ENCODE data around the gene BBS2.

Gene BBS2

GRCh38 chr16:56468800-56469199, 51.0 kb downstream of the BBS2 start:
- Histone ChIP-seq H3K27ac (no peak overlapping the region), H3K9me3 (ENCODE audit: control insufficient read depth, low read length) (no peaks in the 10 kb centered on the region), H3K27me3 (ENCODE audit: control insufficient read depth, insufficient read depth, low read length) (no peaks in the 10 kb centered on the region), H3K79me2 (no peaks in the 10 kb centered on the region), H3K4me1 (no peaks in the 10 kb centered on the region), H3K4me2 (ENCODE audit: low read length) (no peak overlapping the region), H3K36me3 (ENCODE audit: control insufficient read depth, insufficient read depth, low read length) (no peaks in the 10 kb centered on the region), H3K4me3 (ENCODE audit: low read depth, low read length) (no peak overlapping the region), H3K9ac (no peak overlapping the region), H2AFZ (no peak overlapping the region)
- TF ChIP-seq, protein P1, sequence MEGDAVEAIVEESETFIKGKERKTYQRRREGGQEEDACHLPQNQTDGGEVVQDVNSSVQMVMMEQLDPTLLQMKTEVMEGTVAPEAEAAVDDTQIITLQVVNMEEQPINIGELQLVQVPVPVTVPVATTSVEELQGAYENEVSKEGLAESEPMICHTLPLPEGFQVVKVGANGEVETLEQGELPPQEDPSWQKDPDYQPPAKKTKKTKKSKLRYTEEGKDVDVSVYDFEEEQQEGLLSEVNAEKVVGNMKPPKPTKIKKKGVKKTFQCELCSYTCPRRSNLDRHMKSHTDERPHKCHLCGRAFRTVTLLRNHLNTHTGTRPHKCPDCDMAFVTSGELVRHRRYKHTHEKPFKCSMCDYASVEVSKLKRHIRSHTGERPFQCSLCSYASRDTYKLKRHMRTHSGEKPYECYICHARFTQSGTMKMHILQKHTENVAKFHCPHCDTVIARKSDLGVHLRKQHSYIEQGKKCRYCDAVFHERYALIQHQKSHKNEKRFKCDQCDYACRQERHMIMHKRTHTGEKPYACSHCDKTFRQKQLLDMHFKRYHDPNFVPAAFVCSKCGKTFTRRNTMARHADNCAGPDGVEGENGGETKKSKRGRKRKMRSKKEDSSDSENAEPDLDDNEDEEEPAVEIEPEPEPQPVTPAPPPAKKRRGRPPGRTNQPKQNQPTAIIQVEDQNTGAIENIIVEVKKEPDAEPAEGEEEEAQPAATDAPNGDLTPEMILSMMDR (IDR thresholded peaks at IDR 0.05), result no peak

DNA sequence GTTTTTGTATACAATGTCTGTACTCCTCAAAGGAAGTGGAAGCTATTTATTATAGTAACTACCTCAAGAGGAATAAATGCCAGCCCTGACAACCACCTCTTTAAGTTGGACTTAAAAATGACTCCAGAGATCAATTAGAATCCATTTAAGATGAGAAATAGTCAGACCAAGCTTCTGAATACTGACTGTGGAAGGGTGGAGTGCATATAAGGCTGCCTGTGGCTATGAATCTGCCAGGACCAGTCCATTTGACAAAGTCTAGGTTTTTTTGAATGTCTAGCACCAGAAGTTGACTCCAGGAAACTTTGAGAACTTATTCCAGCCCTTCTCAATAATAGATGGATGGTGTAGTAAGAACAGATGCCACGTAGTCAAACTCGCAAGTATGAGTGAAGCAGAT, 53.5 kb downstream of the BBS2 start:
- H3K9ac ChIP-seq, result no peak overlapping the region
- H3K4me2 ChIP-seq (ENCODE audit: low read length), result no peak overlapping the region
- TF ChIP-seq, protein P1 (IDR thresholded peaks at IDR 0.05), result no peak
- H3K27me3 ChIP-seq (ENCODE audit: control insufficient read depth, insufficient read depth, low read length), result no peaks in the 10 kb centered on the region
- H3K9me3 ChIP-seq (ENCODE audit: control insufficient read depth, low read length), result no peaks in the 10 kb centered on the region
- H3K27ac ChIP-seq, result no peak overlapping the region
- H3K36me3 ChIP-seq (ENCODE audit: control insufficient read depth, insufficient read depth, low read length), result no peaks in the 10 kb centered on the region
- no peak overlapping the region for H2AFZ ChIP-seq
- peaks cover 3% of the 10 kb centered on the region for H3K4me1 ChIP-seq
- no peaks in the 10 kb centered on the region for H3K79me2 ChIP-seq
- H3K4me3 ChIP-seq (ENCODE audit: low read depth, low read length), result no peak overlapping the region

GRCh38 chr16:56463153-56463552, 56.7 kb downstream of the BBS2 start:
- Histone ChIP-seq H3K9ac (no peak overlapping the region), H3K36me3 (ENCODE audit: control insufficient read depth, insufficient read depth, low read length) (no peaks in the 10 kb centered on the region), H3K4me2 (ENCODE audit: low read length) (no peak overlapping the region), H3K9me3 (ENCODE audit: control insufficient read depth, low read length) (no peaks in the 10 kb centered on the region), H3K27me3 (ENCODE audit: control insufficient read depth, insufficient read depth, low read length) (no peaks in the 10 kb centered on the region), H3K79me2 (peaks cover 2% of the 10 kb centered on the region), H3K27ac (no peak overlapping the region), H3K4me1 (peaks cover 3% of the 10 kb centered on the region), H2AFZ (no peak overlapping the region), H3K4me3 (ENCODE audit: low read depth, low read length) (no peak overlapping the region)
- TF ChIP-seq, protein P1 (IDR thresholded peaks at IDR 0.05), result no peak

- Histone ChIP-seq H3K27me3 (ENCODE audit: control insufficient read depth, insufficient read depth, low read length) (no peaks in the 10 kb centered on the region), H3K4me3 (ENCODE audit: low read depth, low read length) (no peak overlapping the region), H2AFZ (no peak overlapping the region), H3K4me2 (ENCODE audit: low read length) (no peak overlapping the region), H3K9me3 (ENCODE audit: control insufficient read depth, low read length) (no peaks in the 10 kb centered on the region), H3K79me2 (peaks cover 4% of the 10 kb centered on the region), H3K4me1 (peaks cover 3% of the 10 kb centered on the region), H3K9ac (no peak overlapping the region), H3K27ac (no peak overlapping the region), H3K36me3 (ENCODE audit: control insufficient read depth, insufficient read depth, low read length) (no peaks in the 10 kb centered on the region)
- TF ChIP-seq, protein P1 (IDR thresholded peaks at IDR 0.05), result no peak
Observed at GRCh38 chr16:56462064-56462796, 57.6 kb downstream of the BBS2 start.

DNA sequence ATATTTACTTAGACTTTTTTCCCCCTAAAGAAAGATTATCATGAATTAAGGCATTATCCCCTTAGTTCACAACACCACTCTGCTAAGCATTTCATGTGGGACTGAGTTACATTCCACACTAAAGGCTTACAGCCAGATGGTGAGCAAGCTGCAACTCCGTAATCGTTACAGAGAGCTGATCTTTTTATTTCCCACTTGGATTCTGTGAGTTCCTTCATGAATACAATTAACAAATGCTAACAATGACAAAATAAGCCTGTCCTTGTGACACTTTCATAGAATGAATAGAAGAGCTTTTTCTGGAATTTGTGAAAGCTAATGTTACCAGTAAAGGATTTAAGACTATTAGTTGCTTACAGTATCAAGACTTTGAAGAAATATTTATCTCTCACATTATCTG, 59.7 kb downstream of the BBS2 start:
- Histone ChIP-seq H3K9ac (no peak overlapping the region), H3K79me2 (peaks cover 4% of the 10 kb centered on the region), H2AFZ (no peak overlapping the region), H3K4me3 (ENCODE audit: low read depth, low read length) (no peak overlapping the region), H3K4me2 (ENCODE audit: low read length) (no peak overlapping the region), H3K9me3 (ENCODE audit: control insufficient read depth, low read length) (no peaks in the 10 kb centered on the region), H3K27me3 (ENCODE audit: control insufficient read depth, insufficient read depth, low read length) (no peaks in the 10 kb centered on the region), H3K4me1 (peaks cover 3% of the 10 kb centered on the region), H3K36me3 (ENCODE audit: control insufficient read depth, insufficient read depth, low read length) (no peaks in the 10 kb centered on the region), H3K27ac (no peak overlapping the region)
- TF ChIP-seq, protein P1 (IDR thresholded peaks at IDR 0.05), result no peak
